Measurements from ENCODE around the gene TMEM123. TPM values are rescaled to one million over a fixed set of nuclear protein-coding genes. Genes with fewer than 3 reads are reported as not detected.

The TMEM123 gene
- total RNA-seq, 1 experiment from 2014 or later, result 236 TPM

DNA sequence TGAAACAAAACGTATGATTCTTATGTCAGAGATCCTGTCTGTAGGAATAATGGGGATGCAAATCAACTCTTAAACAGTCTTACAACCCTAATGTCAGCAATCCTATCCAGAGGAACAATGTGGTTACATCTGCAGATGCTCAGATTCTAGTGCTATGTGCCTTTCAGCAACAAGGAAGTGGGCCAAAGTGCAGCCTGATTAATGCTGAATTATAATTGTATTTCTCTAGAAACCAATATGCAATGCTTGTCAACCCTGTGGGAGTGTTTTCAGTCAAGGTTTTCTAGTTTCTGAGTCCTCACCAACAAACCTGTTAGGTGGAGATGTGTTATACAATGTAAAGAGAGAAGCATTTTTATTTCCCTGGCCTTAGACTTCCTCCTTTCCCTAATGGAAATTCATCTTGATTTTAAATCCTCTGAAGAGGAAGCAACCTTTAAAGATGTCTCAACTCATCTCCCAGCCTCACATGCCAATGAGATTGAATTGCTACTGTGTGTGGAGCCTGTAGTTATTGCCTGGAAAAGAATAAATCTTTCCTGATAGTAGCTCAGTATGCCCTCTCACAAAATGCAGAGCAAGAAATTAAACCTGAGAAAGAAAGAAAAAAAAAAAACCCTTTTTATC is 26.2 kb upstream of the TMEM123 start:
- peaks cover 4% of the 10 kb centered on the region for H3K36me3 Mint-ChIP-seq (ENCODE audit: insufficient read depth, unreplicated experiment)
- no peak overlapping the region for H3K4me3 Mint-ChIP-seq (ENCODE audit: low read depth, unreplicated experiment)
- no peaks in the 10 kb centered on the region for H3K27me3 Mint-ChIP-seq (ENCODE audit: unreplicated experiment)
- BruUV-seq (replicated peaks), result no TSS peak
- peaks cover 44% of the 10 kb centered on the region for H3K4me1 Mint-ChIP-seq (ENCODE audit: low read depth, unreplicated experiment)
- CTCF ChIA-PET, result no interaction called here
- H3K9me3 Mint-ChIP-seq (ENCODE audit: low read depth, unreplicated experiment), result no peaks in the 10 kb centered on the region
- DNase-seq, result no peak
- H3K27ac Mint-ChIP-seq (ENCODE audit: unreplicated experiment), result no peak overlapping the region
- intact Hi-C loops (cut with micrococcal nuclease; ENCODE audit: unreplicated experiment), result no loop called here
- TF ChIP-seq, protein P1, sequence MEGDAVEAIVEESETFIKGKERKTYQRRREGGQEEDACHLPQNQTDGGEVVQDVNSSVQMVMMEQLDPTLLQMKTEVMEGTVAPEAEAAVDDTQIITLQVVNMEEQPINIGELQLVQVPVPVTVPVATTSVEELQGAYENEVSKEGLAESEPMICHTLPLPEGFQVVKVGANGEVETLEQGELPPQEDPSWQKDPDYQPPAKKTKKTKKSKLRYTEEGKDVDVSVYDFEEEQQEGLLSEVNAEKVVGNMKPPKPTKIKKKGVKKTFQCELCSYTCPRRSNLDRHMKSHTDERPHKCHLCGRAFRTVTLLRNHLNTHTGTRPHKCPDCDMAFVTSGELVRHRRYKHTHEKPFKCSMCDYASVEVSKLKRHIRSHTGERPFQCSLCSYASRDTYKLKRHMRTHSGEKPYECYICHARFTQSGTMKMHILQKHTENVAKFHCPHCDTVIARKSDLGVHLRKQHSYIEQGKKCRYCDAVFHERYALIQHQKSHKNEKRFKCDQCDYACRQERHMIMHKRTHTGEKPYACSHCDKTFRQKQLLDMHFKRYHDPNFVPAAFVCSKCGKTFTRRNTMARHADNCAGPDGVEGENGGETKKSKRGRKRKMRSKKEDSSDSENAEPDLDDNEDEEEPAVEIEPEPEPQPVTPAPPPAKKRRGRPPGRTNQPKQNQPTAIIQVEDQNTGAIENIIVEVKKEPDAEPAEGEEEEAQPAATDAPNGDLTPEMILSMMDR (IDR thresholded peaks at IDR 0.05; ENCODE audit: unreplicated experiment), result no peak

DNA sequence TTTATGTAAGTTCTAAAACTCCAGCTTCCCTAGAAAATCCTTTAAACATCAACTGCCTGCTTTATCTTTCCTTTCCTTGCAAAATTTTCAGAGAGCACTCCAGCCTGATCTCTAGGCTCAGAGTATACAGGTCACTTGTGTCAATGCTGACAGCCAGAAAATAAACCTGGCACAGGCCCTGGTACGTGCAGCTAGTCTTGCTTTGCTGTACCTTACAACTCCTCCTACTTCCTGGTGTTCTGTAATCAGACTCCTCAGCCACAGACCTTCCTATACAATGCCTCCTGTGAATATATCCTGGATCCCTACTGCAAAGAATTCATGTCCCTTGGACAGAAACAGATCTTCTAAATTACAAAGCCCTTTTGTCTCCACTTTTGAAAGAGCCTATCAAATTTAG is 24.2 kb upstream of the TMEM123 start:
- intact Hi-C loops (cut with micrococcal nuclease; ENCODE audit: unreplicated experiment), result no loop called here
- Mint-ChIP-seq H3K4me3 (ENCODE audit: low read depth, unreplicated experiment) (no peak overlapping the region), H3K9me3 (ENCODE audit: low read depth, unreplicated experiment) (no peaks in the 10 kb centered on the region), H3K4me1 (ENCODE audit: low read depth, unreplicated experiment) (peaks cover 63% of the 10 kb centered on the region), H3K27me3 (ENCODE audit: unreplicated experiment) (no peaks in the 10 kb centered on the region), H3K36me3 (ENCODE audit: insufficient read depth, unreplicated experiment) (peaks cover 9% of the 10 kb centered on the region), H3K27ac (ENCODE audit: unreplicated experiment) (peak overlapping the region; percentile 84)
- TF ChIP-seq, protein P1 (IDR thresholded peaks at IDR 0.05; ENCODE audit: unreplicated experiment), result no peak
- DNase-seq, result peak; percentile 38
- no TSS peak for BruUV-seq (replicated peaks)
- CTCF ChIA-PET, result interaction anchor here (1.5 kb wide), 1 partner anchor 10 kb away, joined by 4 read pairs; no protein-coding TSS in a partner anchor

DNA sequence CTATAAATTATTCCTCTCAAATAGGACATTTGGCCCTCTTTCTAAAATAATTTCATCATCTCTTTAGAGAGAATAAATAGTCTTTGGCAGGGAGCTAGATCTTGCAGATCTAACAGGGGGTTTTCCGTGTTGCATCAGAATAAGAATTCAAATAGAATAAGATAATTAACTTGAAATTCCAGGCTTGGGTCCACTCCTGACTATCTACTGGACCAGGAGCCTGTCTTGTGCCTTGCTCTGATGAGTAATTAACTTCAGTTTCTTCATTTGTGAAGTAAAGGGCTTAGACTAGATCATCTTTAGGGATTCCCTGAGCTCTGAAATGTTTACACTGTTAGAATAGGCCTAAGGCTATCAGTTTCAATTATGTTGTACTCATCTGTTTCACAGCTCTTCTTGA is 23.5 kb upstream of the TMEM123 start:
- H3K4me1 Mint-ChIP-seq (ENCODE audit: low read depth, unreplicated experiment), result peaks cover 70% of the 10 kb centered on the region
- no peaks in the 10 kb centered on the region for H3K9me3 Mint-ChIP-seq (ENCODE audit: low read depth, unreplicated experiment)
- H3K27ac Mint-ChIP-seq (ENCODE audit: unreplicated experiment), result peak overlapping the region; percentile 84
- TF ChIP-seq, protein P1 (IDR thresholded peaks at IDR 0.05; ENCODE audit: unreplicated experiment), result no peak
- CTCF ChIA-PET, result interaction anchor here (0.7 to 1.5 kb wide), 2 partner anchors 9 to 137 kb away, joined by 3 to 4 read pairs; no protein-coding TSS in a partner anchor
- BruUV-seq (replicated peaks), result no TSS peak
- H3K27me3 Mint-ChIP-seq (ENCODE audit: unreplicated experiment), result no peaks in the 10 kb centered on the region
- no peak overlapping the region for H3K4me3 Mint-ChIP-seq (ENCODE audit: low read depth, unreplicated experiment)
- DNase-seq, result no peak
- H3K36me3 Mint-ChIP-seq (ENCODE audit: insufficient read depth, unreplicated experiment), result peaks cover 9% of the 10 kb centered on the region
- intact Hi-C loops (cut with micrococcal nuclease; ENCODE audit: unreplicated experiment), result no loop called here

DNA sequence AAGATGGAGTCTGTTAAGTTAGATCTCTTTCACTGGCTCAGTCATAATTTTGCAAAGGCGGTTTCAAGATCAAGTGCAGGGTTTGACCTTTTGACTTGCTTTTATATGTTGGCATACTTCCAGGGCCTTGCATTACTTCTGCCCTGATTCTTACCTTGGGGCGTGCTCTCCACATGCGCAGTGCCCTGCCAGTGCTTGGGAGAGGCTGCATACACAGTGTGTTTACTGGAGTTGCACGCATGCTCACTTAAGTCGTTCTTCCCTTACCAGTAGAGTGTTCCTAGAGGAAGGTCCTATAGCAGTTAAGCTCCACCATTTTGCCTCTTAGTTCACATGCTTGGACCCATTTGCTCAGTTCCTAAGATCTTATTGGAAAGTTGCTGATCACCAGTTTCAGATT is 21.0 kb upstream of the TMEM123 start:
- intact Hi-C loops (cut with micrococcal nuclease; ENCODE audit: unreplicated experiment), result no loop called here

More for the DNA sequence above, 21.0 kb upstream of the TMEM123 start:
- Mint-ChIP-seq H3K4me3 (ENCODE audit: low read depth, unreplicated experiment) (no peak overlapping the region), H3K36me3 (ENCODE audit: insufficient read depth, unreplicated experiment) (peaks cover 9% of the 10 kb centered on the region), H3K4me1 (ENCODE audit: low read depth, unreplicated experiment) (peaks cover 81% of the 10 kb centered on the region), H3K9me3 (ENCODE audit: low read depth, unreplicated experiment) (no peaks in the 10 kb centered on the region), H3K27me3 (ENCODE audit: unreplicated experiment) (no peaks in the 10 kb centered on the region), H3K27ac (ENCODE audit: unreplicated experiment) (no peak overlapping the region)
- TF ChIP-seq, protein P1 (IDR thresholded peaks at IDR 0.05; ENCODE audit: unreplicated experiment), result no peak
- BruUV-seq (replicated peaks), result no TSS peak
- CTCF ChIA-PET, result no interaction called here
- DNase-seq, result peak; percentile 50

All from Calu3 (cell line).